Colon (tissue), 2 donors: Measurements from ENCODE around the gene RYR3.
"Not testable (repeated sequence)": the region's sequence is repeated elsewhere in the genome, so short reads cannot be mapped to it uniquely, and the experiment has no call there.

Source experiments
- FAIRE-seq: peaks from 2 replicates; lab custom pipeline; 2012; peaks lifted over from hg19 to GRCh38; lab: Jason Lieb, UNC
- donor health status: control.
- donor health status: control.

The RYR3 gene

GRCh38 chr15:33778852-33779251 is 468.1 kb downstream of the RYR3 start:
- no peak for FAIRE-seq

DNA sequence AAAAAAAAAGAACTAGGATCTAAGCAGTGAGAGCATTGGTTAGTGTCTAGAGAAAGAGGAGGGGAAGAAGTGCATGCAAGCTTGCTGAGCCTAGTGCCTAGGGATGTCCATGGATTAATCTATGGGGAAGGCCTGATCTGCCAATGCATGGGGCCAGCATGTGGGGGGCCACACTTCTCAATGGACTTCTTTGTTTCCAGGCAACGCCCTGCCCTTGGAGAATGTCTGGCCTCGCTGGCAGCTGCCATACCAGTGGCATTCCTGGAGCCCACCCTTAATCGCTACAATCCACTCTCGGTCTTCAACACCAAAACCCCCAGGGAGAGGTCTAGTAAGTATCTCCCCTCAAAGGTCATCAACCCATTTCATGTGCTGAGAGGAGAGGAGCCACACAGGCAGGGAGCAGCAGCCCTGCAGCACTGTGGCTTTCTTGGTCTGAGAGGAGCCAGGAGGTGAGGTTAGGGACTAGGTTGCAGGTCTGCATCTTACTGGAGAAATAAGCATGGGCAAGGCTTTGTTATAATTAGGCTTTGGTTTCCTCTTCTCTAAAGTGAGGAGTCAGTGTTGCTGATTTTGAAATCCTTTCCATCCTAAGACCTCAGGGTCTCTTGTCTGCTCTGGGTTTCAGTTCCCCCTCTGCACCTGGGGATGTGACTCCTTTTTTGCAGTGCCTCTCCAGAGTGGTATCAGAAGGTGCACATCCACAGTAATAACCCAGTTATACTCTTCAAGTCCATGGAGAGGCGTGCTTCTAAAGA is 469.4 kb downstream of the RYR3 start:
- FAIRE-seq: no peak

DNA sequence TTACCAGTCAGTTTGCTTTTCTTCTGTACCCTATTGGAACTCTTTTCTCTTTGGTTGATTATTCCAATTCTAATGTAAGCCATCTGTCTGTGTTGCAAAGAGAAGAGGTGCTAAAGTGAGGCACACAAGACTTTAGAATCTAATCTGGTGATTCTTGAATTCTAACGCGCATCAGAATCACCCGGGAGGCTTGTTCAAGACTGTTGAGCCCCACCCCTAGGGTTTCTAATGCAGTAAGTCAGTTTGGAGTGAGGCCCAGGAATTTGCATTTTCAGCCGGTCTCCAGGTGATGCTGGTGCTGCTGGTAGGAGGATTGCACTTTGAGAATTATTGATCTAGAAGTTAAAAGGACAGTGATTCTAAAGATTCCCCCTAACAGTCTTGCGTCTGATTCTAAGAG is 472.2 kb downstream of the RYR3 start:
- no peak for FAIRE-seq

DNA sequence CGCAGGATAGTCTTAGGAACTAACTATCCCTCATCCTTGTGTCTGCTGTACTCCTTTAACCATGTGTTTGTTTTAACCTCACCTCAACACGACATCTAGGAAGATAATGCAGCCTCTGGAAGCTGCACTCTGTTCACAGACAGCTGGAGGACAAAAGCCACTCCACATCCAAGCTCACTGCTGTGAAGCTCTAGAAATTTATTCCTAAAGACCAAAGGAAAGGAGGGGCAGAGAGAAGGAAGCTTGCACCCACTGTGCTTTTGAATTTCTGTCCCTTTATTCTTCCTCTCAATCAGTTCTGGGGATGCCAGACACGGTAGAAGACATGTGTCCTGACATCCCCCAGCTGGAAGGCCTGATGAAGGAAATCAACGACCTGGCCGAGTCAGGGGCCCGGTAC is 474.6 kb downstream of the RYR3 start:
- no peak for FAIRE-seq

DNA sequence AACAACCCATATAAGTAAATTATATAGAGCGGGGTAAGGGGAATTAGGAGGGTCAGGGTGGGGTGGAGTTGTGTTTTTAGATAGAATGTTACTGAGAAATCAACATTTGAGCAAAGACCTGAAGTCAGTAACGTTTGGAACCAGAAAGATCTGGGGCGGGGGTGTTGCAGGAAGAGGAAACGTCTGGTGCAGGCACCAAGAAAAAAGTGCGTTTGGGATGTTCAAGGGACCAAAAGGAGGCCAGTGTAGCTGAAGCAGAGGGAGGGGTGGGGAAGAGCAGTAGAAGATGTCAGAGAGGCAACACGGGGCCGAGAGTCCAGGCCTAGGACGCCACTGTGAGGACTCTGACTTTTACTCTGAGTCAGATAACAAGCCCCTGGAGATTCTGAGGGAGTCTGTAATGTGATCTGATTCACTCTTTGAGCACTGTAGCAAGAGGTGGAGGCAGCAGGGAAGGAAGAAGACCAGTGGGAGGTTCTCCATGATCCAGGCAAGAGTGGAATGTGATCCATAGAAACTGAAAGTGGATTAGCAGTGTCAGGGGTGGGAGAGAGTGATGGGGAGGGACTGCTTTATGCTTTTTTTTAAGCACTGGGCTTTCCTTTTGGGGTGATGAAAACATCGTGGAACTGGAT is 478.3 kb downstream of the RYR3 start:
- no peak for FAIRE-seq

DNA sequence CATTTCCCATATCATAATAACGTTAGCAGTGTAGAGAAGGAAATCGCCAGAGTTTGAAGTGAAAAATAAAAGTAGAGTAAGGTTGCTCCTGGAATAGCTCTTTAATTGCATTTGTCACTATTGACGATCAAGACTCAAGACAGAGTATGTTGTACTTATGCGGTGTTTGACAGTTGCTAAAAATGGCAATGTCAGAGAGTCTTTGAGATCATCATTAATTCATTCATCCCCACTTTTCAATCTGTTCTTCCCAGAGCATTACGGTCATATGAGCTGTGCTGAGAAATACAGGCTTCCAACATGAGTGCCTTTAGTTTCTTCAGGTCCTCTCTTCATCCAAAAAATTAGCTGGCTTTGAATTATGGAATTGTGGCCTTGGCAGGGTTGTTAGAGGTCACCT is 483.7 kb downstream of the RYR3 start:
- no peak for FAIRE-seq

GRCh38 chr15:33795070-33795469 is 484.3 kb downstream of the RYR3 start:
- FAIRE-seq: no peak

- no peak for FAIRE-seq
Observed at GRCh38 chr15:33797651-33798050, 486.9 kb downstream of the RYR3 start.

GRCh38 chr15:33801954-33802353 is 491.2 kb downstream of the RYR3 start:
- no peak for FAIRE-seq

- FAIRE-seq: no peak
Observed at GRCh38 chr15:33807665-33808064, 496.9 kb downstream of the RYR3 start.

- FAIRE-seq: no peak
Observed at GRCh38 chr15:33808720-33809457, 498.1 kb downstream of the RYR3 start.

- no peak for FAIRE-seq
Observed at GRCh38 chr15:33810073-33810595, 499.4 kb downstream of the RYR3 start.

GRCh38 chr15:33810806-33811205 is 500.0 kb downstream of the RYR3 start:
- FAIRE-seq: no peak

DNA sequence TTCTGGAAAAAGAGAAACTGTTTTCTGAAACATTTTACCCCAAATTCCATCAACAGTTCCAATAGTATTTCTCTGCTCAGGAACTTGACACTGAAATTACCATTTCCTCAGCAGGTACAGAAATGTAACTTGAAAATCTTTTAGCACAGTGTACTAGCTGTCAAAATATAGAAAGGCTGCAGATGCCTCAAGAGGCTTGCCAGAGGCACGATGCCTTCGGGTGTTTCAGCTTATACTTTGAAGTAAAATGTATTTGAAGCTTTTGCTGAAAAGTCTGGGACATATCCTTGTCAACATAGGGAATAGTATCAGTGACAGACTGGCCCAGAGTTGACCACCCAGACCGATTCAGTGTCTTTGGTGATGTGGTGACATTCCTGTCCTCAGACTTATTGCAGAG is 503.1 kb downstream of the RYR3 start:
- no peak for FAIRE-seq

DNA sequence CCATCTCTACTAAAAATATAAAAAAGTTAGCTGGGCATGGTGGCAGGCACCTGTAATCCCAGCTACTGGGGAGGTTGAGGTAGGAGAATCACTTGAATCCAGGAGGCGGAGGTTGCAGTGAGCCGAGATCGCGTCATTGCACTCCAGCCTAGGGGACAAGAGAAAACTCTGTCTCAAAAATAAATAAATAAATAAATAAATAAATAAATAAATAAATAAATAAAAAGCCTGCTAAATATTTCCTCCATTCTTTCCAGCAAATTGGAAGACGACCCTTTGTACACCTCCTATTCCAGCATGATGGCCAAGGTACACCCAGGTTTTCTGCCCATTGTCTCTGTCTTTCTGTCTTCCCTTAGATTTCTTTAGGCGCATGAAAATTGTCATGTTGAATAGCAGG is 508.7 kb downstream of the RYR3 start:
- FAIRE-seq: not testable (repeated sequence)

- FAIRE-seq: no peak
Observed at GRCh38 chr15:33822479-33822878, 511.7 kb downstream of the RYR3 start.

- FAIRE-seq: no peak
Observed at GRCh38 chr15:33823119-33823518, 512.4 kb downstream of the RYR3 start.

DNA sequence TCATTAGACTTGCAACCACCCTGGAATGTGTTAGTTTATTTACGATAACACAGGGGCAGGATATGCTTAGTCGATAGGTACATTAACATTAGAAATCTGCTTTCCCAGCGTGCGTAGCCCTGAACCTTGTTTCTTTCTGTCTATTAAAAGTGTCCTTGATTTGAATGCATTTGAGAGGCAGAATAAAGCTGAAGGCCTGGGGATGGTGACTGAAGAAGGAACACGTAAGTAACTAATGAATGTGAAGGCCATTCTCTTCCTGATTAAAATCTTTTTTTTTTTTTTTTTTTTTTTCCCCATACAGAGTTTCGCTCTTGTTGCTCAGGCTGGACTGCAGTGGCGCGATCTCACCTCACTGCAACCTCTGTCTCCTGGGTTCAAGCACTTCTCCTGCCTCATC is 514.7 kb downstream of the RYR3 start:
- no peak for FAIRE-seq

- no peak for FAIRE-seq
Observed at GRCh38 chr15:33826201-33826600, 515.4 kb downstream of the RYR3 start.

- FAIRE-seq: no peak
Observed at GRCh38 chr15:33830351-33830750, 519.6 kb downstream of the RYR3 start.

GRCh38 chr15:33831646-33832045 is 520.9 kb downstream of the RYR3 start:
- FAIRE-seq: no peak

DNA sequence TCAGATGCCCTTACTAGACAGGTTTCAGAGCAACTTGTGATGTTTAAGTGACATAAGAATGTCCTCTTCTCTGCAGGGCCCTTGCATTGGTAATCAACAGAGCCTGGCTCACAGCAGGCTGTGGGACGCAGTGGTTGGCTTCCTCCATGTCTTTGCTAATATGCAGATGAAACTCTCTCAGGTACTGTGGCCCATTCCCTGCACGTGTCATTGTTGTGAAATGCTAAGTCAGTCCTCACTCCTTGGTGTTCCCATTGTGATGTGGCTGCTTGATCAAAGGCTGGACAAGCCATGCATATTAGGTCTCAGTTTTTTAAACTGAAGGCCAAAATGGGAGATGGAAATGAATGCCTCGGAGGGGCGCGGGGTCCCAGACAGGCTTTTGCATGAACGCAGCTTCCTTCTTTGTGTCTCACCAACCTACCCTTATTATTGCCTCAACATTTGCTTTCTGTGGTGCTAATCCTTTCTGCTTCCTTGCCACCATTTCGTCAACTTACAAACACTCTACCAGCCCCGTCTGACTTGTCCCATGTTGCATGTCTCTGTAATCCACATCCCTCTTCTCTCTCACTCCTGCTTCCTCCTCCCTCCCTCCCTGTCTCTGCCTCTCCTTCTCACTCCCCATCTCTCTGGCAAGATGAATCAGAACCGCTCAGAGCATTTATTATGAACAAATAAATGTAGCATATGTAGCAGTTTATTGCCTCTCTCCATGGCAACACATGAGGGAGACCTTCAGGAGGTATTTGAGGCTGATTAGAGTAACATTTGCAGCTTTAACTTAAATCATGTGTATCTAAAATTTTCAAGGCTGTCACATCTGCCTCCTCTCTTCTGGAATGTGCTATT is 524.4 kb downstream of the RYR3 start:
- FAIRE-seq: no peak
